Dendritic cell treated with granulocyte-macrophage colony-stimulating factor and Interleukin-4, amounts not matched to agents 40 ng/mL and 50 ng/mL, for 4 days (primary cell): Measurements from ENCODE around the gene PLK5.

ENCODE experiments used
- H3K27ac Mint-ChIP-seq: one replicate; pipeline ENCODE4 v1.8.0; 2022; ENCODE audit warnings: mild to moderate bottlenecking, mixed read lengths
- H3K27me3 Mint-ChIP-seq: one replicate; pipeline ENCODE4 v1.8.0; 2022; ENCODE audit warnings: mild to moderate bottlenecking, mixed read lengths
- H3K36me3 Mint-ChIP-seq: one replicate; pipeline ENCODE4 v1.8.0; 2022; ENCODE audit warnings: low read depth, mixed read lengths
- H3K4me1 Mint-ChIP-seq: one replicate; pipeline ENCODE4 v1.8.0; 2022; ENCODE audit warnings: low read depth, mixed read lengths
- H3K4me3 Mint-ChIP-seq: one replicate; pipeline ENCODE4 v1.8.0; 2022; ENCODE audit warnings: mild to moderate bottlenecking, moderate library complexity, mixed read lengths
- H3K9me3 Mint-ChIP-seq: one replicate; pipeline ENCODE4 v1.8.0; 2022; ENCODE audit warnings: mixed read lengths
- intact Hi-C: fragments of 100-400 bp; cut with micrococcal nuclease; formaldehyde crosslinking; loops from one replicate; pipeline ENCODE4 v1.15.0; 2022

Gene PLK5

GRCh38 chr19:1575323-1576241 lies 51.7 kb downstream of the PLK5 start:
- intact Hi-C loops, result no loop called here
- Mint-ChIP-seq H3K27ac (no peak overlapping the region), H3K9me3 (no peaks in the 10 kb centered on the region), H3K4me1 (no peaks in the 10 kb centered on the region), H3K36me3 (peaks cover 48% of the 10 kb centered on the region), H3K4me3 (no peak overlapping the region), H3K27me3 (peaks cover 10% of the 10 kb centered on the region)

GRCh38 chr19:1576242-1577089 lies 52.6 kb downstream of the PLK5 start:
- Mint-ChIP-seq H3K4me1 (no peaks in the 10 kb centered on the region), H3K36me3 (peaks cover 57% of the 10 kb centered on the region), H3K27me3 (peaks cover 5% of the 10 kb centered on the region), H3K27ac (no peak overlapping the region), H3K4me3 (no peak overlapping the region), H3K9me3 (no peaks in the 10 kb centered on the region)
- intact Hi-C loops, result no loop called here

- Mint-ChIP-seq H3K36me3 (peaks cover 65% of the 10 kb centered on the region), H3K27ac (no peak overlapping the region), H3K4me3 (no peak overlapping the region), H3K9me3 (no peaks in the 10 kb centered on the region), H3K4me1 (no peaks in the 10 kb centered on the region), H3K27me3 (no peaks in the 10 kb centered on the region)
- intact Hi-C loops, result no loop called here
Observed at GRCh38 chr19:1577090-1577928, 53.4 kb downstream of the PLK5 start.

- H3K9me3 Mint-ChIP-seq, result no peaks in the 10 kb centered on the region
- intact Hi-C loops, result no loop called here
- H3K27ac Mint-ChIP-seq, result no peak overlapping the region
- no peaks in the 10 kb centered on the region for H3K4me1 Mint-ChIP-seq
- H3K36me3 Mint-ChIP-seq, result peaks cover 73% of the 10 kb centered on the region
- no peak overlapping the region for H3K4me3 Mint-ChIP-seq
- H3K27me3 Mint-ChIP-seq, result no peaks in the 10 kb centered on the region
Observed at GRCh38 chr19:1577929-1578618, 54.2 kb downstream of the PLK5 start.

GRCh38 chr19:1579222-1579621 lies 55.3 kb downstream of the PLK5 start:
- no peaks in the 10 kb centered on the region for H3K4me1 Mint-ChIP-seq
- intact Hi-C loops, result no loop called here
- H3K27ac Mint-ChIP-seq, result no peak overlapping the region
- H3K27me3 Mint-ChIP-seq, result no peaks in the 10 kb centered on the region
- no peaks in the 10 kb centered on the region for H3K9me3 Mint-ChIP-seq
- H3K36me3 Mint-ChIP-seq, result peaks cover 84% of the 10 kb centered on the region
- no peak overlapping the region for H3K4me3 Mint-ChIP-seq

- no peaks in the 10 kb centered on the region for H3K27me3 Mint-ChIP-seq
- H3K9me3 Mint-ChIP-seq, result no peaks in the 10 kb centered on the region
- intact Hi-C loops, result no loop called here
- H3K27ac Mint-ChIP-seq, result no peak overlapping the region
- H3K36me3 Mint-ChIP-seq, result peaks cover 96% of the 10 kb centered on the region
- no peaks in the 10 kb centered on the region for H3K4me1 Mint-ChIP-seq
- no peak overlapping the region for H3K4me3 Mint-ChIP-seq
Observed at GRCh38 chr19:1580382-1580781, 56.5 kb downstream of the PLK5 start.

- Mint-ChIP-seq H3K4me3 (no peak overlapping the region), H3K4me1 (no peaks in the 10 kb centered on the region), H3K36me3 (peaks cover 100% of the 10 kb centered on the region), H3K27me3 (no peaks in the 10 kb centered on the region), H3K27ac (no peak overlapping the region), H3K9me3 (no peaks in the 10 kb centered on the region)
- intact Hi-C loops, result no loop called here
Observed at GRCh38 chr19:1580957-1581356, 57.1 kb downstream of the PLK5 start.

GRCh38 chr19:1582201-1582600 lies 58.3 kb downstream of the PLK5 start:
- H3K36me3 Mint-ChIP-seq, result peaks cover 92% of the 10 kb centered on the region
- H3K4me3 Mint-ChIP-seq, result no peak overlapping the region
- no peak overlapping the region for H3K27ac Mint-ChIP-seq
- intact Hi-C loops, result no loop called here
- H3K27me3 Mint-ChIP-seq, result no peaks in the 10 kb centered on the region
- no peaks in the 10 kb centered on the region for H3K9me3 Mint-ChIP-seq
- no peaks in the 10 kb centered on the region for H3K4me1 Mint-ChIP-seq

GRCh38 chr19:1584500-1585242 lies 60.8 kb downstream of the PLK5 start:
- H3K9me3 Mint-ChIP-seq, result no peaks in the 10 kb centered on the region
- no peak overlapping the region for H3K27ac Mint-ChIP-seq
- H3K4me1 Mint-ChIP-seq, result peaks cover 8% of the 10 kb centered on the region
- H3K27me3 Mint-ChIP-seq, result no peaks in the 10 kb centered on the region
- no peak overlapping the region for H3K4me3 Mint-ChIP-seq
- intact Hi-C loops, result no loop called here
- H3K36me3 Mint-ChIP-seq, result peaks cover 67% of the 10 kb centered on the region

- H3K4me1 Mint-ChIP-seq, result peaks cover 14% of the 10 kb centered on the region
- no peak overlapping the region for H3K27ac Mint-ChIP-seq
- no peaks in the 10 kb centered on the region for H3K27me3 Mint-ChIP-seq
- no peak overlapping the region for H3K4me3 Mint-ChIP-seq
- intact Hi-C loops, result no loop called here
- peaks cover 62% of the 10 kb centered on the region for H3K36me3 Mint-ChIP-seq
- H3K9me3 Mint-ChIP-seq, result no peaks in the 10 kb centered on the region
Observed at GRCh38 chr19:1585243-1585580, 61.3 kb downstream of the PLK5 start.
